ENCODE data around the gene PSTPIP2.
A peak's percentile ranks its signal among the peaks of the same experiment; 100 is the strongest.
"Not testable (repeated sequence)": the region's sequence is repeated elsewhere in the genome, so short reads cannot be mapped to it uniquely, and the experiment has no call there.

Gene PSTPIP2

DNA sequence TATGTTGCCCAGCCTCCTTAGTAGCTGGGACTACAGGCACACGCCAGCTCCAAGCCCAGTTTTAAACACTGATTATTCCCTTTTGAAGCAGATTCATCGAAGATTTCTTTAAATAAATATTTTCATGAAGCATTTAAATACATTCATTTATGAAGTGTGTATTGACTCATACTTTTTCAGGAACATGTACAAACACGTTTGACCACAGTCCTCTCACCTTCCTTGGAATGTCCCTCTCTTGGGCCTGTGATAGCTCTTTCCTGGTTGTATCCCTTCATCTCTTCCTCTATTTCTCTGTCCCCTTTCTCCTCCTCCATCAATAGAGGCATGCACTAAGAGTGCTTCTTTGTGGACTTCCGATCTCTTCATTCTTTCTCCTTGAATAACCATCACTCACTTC is 2.5 kb downstream of the PSTPIP2 start:
- no peak for DNase-seq

DNA sequence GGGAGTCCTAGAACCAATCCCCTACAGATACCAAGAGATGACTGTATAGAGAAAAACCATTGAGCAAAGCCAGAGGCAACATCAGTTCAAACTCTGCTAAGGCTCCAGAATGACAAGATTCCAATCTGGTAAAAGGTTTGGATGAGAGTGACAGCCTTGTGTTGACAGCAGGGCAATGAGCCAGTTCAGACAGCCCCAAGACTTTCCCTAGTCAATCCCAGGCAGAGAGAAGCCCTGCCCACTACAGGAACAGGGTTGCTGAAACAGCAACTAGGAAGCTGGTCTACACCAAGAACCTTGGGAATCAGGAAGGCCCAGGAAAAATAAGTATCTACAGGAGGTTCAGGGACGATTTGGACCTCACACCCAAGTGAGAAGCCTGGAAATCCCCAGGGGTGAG is 3.3 kb downstream of the PSTPIP2 start:
- DNase-seq: no peak

DNA sequence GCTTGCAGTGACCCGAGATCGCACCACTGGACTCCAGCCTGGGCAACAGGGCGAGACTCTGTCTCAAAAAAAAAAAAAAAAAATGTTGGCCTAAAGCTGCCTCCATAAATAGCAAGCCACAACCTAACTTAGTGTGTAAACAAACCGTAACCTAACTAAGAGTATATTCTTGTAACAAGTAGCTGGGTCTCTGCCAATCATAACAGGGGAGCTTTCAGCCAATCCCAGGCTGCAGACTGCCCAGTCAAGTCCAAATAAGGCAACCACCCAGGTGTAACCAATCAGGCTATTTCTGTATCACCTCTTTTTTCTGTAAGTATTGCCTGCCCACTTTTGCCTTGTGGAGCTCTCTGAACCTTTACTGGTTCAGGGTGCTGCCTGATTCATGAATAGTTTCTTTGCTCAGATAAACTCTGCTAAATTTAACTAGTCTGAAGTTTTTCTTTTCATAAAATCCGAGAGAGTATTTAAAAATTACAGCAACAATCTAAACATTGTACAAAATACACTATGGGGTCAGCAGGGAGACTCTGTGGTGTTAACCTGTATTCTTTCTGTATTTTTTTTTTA is 4.5 kb downstream of the PSTPIP2 start:
- no peak for DNase-seq

DNA sequence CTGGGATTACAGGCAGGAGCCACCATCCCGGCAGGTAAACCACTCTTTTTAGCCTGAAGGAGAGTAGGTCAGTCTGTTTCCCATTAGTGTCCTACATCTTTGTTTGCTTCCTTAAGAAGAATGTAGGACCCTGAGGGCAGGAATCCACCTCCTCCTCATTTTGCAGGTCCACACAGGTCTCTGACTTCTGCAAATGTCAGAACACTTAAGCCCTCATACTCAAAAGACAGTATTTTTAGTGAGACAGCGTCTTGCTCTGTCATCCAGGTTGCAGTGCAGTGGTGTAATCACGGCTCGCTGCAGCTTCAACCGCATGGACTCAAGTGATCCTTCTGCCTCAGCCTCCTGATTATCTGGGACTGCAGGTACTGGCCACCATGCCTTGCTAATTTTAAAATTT is 9.3 kb downstream of the PSTPIP2 start:
- no peak for DNase-seq

DNA sequence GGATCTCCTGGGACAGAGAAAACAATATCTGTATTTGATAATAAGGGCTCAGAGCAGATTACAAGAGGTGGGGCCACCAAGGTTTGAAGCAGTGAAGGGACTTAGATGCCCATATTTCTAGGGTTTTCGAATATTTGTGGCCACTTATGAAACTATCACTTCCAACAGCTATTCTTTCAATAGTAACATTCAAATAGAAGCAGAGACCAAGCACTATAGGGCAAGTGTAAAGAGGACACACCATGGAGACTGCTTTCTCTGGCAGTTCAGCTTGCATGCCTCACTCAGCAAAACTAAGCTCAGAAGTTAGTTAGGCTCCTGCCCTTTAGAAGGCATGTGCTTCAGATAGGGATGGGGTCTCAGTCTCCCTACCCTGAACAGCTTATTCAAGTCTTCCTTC is 10.3 kb downstream of the PSTPIP2 start:
- DNase-seq: no peak

DNA sequence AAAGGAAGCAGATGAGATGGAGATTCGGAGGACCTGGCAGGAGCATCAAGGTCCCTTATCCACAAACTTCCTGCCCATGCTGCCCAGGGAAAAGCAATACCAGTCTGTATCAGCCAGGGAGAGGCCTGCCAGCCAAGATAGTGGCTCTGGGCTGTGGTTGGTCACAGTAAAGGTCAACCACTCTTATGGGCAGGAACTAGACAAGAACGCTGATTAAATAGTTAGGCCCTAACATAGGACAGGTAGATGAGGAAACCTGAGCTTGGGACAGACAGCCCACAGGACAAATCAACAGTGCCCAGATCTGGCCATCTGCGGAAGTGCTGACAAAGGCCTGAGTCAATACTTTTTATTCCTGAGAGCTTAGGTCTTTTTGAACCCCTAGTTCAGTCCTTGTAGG is 10.7 kb downstream of the PSTPIP2 start:
- no peak for DNase-seq

DNA sequence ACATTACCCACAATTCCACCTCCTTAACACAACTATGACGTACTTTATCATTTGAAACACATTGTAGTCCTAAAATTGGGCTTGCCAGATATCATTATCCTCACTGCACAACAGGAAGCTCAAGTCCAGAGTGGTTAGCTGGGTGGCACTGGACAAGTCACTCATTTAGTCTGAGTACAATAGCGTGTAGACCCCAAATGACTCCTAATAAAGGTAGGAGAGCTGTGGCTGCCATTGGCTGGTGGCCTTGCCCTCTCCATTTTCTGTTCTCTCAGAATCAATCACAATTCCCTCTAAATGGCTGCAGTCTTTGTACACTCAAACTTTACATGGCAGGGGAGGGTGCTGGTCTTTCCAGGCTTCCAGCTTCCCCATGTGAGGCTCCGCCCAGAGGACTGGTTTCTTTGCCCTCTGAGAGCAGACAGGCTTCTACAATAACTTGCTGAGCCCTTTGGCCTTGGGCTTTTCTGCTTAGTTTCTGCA is 11.7 kb downstream of the PSTPIP2 start:
- DNase-seq: peak; percentile 34 to 47

DNA sequence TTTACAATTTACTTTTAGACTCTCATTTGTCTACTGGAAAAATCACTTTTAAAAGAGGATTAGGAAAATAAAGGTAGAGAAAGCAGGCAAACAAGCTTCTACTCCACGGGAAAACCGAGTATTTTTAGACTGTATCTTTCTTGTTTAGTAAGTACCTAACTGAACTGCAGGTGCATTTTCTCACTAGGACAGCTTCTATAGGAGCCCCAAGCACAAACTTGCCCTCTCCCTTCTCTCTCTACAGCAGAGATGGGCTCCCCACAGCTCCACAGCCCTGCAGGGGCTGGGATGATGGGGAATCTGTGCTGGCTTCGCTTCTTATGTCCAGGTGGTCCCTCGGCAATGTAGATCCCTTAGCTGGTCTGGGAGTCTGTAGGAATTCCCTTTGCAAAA is 16.2 kb downstream of the PSTPIP2 start:
- DNase-seq: no peak

DNA sequence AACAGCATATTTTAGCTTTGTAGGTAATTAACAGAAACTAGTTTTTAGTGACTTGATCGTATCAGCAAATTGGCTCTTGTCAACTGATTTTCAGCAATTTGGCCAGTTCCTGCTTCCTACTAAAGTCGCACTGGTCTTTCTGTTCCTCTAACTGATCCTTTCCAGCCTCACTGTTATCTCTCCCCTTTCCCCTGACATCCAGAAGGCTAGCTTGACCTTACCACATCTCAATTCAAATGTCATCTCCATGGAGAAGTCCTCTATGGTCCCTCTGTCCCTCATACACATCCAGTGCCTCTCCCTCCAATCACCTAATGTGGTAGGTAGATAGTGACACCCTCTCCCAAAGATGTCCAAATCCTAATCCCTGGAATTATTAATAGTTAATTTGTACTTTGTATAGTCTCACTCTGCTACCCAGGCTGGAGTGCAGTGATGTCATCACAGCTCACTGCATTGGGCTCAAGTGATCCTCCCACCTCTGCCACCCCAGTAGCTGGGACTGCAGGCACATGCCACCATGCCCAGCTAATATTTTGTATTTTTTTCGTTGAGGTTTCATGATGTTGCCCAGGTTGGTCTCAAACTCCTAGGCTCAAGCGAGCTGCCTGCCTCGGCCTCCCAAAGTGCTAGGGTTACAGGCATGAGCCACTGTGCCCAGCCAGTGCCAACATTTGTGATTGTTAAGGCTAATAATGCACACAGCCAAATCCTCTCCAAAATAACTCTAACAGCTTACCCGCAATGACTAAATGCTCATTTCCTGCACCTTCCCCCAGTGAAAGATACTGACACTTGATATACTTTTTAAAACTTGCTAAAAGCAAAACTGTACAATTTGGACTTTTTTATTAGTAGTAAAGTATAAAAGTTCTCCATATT is 16.9 kb downstream of the PSTPIP2 start:
- DNase-seq: peak in 1 of 2 donors; percentile 17

DNA sequence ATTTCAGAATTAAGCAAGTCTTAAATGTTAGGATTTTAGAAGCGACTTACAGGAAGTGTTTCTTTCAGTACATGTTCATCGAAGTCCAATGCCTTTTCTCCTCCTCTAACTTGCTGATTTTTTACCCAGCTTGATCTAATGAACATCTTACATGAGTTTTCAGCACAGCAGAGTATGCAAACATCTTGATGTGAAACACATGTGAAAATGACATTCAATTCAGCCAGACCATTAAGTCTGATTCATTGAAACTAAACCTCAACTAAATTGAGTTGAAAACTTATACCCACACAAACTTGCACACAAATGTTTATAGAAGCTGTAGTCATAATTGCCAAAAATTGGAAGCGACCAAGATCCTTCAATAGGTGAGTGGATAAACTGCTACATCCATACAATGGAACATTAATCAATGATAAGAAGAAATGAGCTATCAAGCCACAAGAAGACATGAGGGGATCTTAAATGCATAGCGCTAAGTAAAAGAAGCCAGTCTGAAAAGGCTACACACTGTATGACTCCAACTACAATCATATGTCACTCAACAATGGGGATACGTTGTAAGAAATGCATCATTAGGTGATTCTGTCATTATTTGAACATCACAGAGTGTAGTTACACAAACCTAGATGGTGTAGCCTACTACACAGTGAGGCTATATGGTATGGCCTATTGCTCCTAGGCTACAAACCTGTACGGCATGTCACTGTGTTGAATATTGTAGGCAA is 18.5 kb downstream of the PSTPIP2 start:
- DNase-seq: no peak

DNA sequence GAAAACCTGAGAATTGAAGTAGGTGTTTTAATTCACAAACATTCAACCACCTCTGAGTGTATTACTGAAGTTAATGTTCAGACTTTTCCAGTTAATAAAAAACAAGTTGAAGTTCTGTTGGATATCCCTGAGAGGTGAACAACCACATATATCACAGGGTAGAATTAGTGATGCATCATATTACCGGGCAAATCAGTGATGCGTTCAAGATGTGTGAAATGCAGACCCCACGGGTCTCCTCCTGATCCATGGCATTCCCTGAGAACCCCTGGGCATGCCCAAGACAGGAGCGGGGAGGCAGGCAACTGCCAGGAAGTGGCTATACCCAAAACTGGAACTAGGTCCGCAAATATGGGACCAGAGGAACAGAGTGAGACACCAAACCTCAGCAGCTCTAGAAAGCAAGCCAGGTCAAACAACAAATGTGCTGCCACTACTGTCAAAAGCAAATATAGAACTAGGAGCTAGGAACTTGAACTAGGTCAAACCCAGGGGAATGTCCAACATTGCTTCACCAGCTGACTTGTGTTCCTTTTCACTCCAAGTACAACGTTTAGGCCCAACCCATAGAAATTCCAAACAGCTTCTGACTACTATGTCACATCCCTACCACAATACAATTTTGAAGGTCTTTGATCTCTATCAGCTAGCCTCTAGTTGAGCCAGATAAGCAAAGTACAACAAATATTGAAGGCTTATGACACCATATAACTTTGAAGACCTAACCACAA is 20.2 kb downstream of the PSTPIP2 start:
- peak; percentile 38 to 75 for DNase-seq

DNA sequence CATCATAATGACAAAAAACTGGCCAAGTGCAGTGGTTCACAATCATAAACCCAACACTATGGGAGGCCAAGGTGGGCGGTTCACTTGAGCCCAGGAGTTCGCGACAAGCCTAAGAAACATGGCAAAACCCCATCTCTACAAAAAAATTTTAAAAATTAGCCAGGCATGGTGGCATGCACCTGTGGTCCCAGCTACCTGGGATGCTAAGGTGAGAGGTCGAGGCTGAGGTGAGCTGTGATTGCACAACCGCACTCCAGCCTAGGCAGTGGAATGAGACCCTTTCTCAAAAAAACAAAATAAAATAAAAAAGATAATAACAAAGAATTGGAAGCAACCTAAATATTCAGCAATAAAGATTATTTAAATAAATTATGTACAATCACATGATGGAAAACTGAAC is 21.8 kb downstream of the PSTPIP2 start:
- no peak for DNase-seq

DNA sequence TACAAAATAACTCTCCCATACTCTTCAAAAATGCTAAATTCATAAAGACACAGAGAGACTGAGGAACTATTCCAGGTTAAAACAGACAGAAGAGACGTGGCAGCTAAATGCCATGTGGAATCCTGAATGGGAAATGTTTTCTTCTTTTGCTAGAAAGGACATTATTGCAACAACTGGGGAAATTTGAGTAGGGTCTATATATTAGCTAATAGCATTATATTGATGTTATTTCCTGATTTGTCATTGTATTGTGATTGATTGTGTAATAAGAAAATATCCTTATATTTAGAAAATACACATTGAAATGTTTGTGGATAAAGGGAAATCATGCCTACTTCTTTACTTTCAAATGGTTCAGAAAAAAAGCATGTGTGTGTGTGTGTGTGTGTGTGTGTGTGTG is 23.4 kb downstream of the PSTPIP2 start:
- DNase-seq: no peak

DNA sequence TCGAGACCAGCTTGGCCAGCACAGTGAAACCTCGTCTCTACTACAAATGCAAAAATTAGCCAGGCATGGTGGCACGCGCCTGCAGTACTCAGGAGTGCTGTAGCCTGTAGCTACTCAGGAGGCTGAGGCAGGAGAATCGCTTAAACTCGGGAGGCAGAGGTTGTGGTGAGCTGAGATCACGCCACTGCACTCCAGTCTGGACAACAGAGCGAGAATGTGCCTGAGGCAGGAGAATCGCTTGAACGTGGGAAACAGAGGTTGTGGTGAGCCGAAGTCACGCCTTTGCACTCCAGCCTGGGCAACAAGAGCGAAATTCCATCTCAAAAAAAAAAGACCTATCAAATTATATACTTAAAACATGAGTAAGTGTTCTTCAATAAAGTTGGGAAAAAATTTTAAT is 24.7 kb downstream of the PSTPIP2 start:
- DNase-seq: not testable (repeated sequence)

DNA sequence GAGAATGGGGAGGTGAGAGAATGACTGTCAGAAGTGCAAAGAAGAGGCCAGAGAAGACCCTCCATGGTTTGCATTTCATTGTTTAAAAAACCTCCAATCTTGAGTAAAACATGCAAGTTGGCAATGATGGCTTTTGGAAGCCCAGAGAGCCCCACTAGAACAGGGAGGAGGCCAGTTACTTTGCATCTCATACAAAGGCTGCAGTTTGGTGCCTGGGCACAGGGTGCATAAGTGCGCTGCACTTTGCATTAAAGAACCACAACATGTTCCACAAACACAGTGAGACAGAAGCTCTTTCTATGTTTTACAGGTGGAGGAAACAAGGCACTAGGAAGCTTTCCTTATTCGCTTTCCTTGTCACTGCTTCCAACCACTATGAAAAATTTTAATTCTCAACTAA is 25.4 kb downstream of the PSTPIP2 start:
- no peak for DNase-seq

DNA sequence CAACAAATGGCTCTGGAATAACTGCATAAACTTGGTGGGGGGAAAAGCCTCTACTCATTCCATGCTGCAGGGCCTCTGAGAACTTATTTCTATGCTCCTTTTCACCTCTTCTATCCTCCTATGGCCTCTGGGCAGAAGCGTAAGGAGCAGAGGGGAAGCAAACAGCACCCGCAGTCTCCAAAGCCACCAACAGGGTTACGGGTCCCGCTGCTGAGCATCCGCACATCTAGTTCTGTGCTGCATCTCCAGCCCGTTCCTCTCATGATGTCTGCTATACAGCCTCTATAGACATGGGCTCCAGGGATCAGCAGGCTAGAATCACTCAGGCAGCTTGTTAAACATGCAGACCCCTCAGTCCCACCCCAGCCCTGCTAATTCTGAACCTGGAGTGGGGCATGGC is 25.9 kb downstream of the PSTPIP2 start:
- no peak for DNase-seq

DNA sequence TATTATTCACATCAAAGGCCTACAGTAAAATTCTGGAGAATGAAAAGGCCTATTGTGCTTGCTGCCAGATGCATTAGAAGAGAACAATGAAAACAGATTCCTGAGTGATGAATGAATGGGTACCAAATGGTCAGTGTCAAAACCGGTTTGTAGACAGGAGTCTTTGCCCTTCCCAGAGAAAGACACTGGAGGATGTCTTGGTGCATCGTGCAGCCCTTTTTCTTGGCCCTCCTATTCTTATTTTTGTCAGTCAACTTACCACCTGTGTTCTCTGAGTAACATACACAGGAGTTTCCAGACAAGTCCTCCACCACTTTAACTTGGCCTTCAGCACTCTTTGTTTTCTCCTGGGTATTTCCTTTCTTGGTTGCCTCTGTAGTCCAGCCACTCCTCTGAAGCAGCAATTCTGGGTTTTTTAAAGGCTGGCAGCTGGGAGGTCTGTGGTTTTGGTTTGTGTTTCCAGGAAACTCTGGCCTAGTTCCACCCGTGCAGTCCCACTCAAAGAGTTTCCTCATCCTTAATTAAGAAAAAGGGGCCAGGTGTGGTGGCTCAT is 29.4 kb downstream of the PSTPIP2 start:
- DNase-seq: peak; percentile 37 to 41

DNA sequence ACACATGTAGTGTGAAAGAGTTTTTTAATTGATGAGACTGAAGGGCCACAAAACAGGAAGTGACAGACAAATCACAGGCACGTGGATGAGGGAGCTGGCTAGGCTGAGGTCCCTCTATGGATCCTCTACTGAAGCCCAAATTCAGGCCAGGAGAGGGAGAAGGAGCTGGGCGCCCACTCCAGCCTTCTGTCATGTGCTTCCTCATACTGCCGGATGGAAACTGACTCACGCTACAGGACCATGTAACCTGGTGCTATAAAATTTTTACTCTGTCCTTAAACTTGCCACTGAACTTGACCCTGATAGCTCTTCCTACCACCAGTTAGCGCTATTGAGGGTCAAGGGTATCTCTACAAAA is 31.3 kb downstream of the PSTPIP2 start:
- peak; percentile 56 to 70 for DNase-seq

DNA sequence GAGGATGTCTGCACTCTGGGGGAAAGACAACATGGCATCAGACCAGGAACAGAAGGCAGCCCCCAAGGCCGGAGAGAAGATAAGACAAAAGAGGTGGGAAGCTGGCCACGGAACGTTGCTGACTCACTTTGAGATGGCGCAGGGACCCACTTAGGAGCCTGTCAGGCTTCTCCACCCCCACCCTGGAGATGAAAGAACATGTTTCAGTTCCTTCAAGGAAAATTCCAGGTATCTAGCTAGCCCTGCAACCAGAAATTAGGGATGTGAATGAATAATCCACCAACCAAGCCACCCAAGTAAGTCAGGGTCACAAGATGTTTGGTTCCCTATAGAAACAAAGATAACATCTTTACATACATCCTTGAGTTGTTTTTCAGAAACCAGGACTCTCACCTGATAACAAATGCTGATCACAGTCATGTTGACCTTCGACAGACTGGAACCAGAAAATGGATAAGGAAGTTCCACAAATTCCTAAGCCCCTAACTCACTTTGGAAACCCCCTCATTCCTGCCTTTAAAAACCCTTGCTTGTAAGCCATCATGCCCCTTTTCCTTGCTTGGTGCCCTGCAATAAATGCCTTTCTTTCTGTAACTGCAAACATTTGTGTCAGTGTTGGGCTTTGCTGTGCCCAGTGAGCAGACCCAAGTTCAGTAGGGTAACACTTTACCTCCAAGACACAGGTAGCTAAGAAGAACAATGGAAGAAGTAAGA is 31.9 kb downstream of the PSTPIP2 start:
- DNase-seq: no peak

DNA sequence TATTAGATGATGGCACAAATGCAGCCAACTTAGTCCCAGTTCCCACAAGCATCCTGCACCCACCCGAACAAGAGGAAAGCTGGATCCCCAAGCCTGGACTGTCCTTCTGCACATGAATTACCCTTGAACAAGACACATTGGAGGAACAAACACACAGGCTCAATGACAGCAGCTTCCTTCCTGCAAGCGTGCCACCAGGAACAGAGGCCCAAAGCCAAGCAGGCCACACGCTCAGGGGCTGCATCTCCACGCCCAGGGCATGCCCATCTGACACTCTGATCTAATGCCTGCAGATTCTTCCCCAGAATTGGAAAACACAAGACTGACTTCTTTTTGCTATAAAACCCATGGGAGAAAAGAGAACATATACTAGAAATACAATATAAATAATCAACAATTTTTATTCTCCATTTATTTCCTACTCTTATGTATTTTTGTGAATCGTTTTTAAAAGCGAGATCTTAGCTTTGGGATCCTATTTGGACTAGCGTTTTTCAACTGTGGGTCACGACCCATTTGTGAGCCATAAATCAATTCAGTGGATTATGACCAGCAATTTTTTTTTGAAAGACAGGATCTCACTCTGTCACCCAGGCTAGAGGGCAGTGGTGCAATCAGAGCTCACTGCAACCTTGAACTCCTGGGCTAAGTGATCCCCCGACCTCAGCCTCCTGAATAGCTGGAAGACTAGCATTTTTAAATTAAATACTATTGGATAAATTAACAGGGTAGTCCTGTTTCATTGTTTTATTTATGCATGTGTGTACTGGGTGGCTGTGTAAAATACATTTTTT is 34.4 kb downstream of the PSTPIP2 start:
- no peak for DNase-seq
